Activated CD4-positive, alpha-beta T cell treated with anti-CD3 and anti-CD28 coated beads for 4 hours (primary cell): ENCODE measurements around the gene TRA2A.
"Not testable (repeated sequence)": the region's sequence is repeated elsewhere in the genome, so short reads cannot be mapped to it uniquely, and the experiment has no call there.

Experiments
- DNase-seq, 2 donors: peaks; one replicate each; pipeline ENCODE4 v3.0.0-alpha.2; 2020

Gene TRA2A

DNA sequence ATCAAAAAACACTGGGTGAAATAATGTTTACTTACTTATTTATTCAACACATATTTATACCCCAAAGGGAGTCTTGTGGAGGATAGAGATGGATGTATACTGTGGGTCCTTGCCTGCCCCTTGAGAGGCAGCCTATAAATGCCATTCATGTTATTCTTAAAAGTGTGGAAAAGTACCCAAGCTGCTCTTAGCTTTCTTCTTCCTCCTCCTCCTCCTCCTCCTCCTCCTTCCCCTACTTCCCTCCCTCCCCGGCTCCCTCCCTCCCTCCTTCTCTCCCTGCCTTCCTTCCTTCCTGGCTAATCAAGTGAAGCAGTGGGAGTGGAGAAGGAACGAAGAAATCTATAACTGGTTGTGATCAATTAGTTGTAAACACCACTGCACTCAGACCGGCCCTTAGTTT lies 40.3 kb downstream of the TRA2A start:
- no peak for DNase-seq

DNA sequence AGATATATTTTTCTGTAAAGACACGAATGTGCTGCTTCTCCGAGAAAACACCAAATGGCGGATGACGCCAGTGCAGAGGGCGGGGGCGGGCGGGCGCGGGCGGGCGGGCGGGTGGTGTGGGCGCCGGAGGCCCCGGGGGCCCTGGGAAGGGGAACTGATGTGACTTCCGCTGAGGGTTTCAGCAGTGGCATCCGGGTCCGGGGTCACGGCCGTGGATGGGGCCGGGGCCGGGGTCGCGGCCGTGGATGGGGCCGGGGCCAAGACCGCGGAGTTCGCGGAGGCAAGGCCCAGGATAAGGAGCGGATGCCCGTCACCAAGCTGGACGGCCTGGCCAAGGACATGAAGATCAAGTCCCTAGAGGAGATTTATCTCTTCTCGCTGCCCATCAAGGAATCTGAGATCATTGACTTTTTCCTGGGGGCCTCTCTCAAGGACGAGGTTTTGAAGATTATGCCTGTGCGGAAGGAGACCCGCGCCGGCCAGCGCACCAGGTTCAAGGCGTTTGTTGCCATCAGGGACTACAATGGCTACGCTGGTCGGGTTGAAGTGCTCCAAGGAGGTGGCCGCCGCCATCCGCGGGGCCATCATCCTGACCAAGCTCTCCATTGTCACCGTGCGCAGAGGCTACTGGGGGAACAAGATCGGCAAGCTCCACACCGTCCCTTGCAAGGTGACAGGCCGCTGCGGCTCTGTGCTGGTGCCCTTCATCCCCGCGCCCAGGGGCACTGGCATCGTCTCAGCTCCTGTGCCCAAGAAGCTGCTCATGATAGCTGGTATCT lies 41.2 kb downstream of the TRA2A start:
- DNase-seq = peak; percentile 57 to 58

DNA sequence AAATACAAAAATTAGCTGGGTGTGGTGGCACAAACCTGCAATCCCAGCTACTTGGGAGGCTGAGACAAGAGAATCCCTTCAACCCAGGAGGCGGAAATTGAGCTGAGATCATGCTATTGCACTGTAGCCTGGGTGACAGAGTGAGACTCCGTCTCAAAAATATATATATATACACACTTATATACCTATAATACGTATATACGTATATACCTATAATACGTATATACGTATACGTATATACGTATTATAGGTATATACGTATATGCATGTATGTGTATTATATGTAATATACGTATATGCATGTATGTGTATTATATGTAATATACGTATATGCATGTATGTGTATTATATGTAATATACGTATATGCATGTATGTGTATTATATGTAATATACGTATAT lies 43.1 kb downstream of the TRA2A start:
- DNase-seq = not testable (repeated sequence)

DNA sequence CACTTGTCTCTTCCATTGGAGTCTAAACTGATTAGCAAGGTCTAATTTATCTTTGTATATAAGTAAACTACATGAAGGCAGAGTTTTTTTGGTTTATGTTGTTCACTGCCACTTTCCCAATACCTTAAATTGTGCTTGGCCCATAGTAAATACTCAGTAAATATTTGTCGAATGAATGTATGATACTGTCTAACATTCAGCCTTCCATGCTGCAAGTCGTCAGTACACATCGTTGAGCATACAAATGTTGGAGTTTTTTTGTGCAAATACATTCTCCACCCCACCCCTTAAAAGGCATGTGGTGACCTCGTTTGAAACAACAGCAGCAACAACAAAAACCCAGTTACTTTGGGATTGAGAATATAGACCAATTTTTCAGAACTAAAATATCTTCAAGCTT lies 44.1 kb downstream of the TRA2A start:
- DNase-seq = no peak

DNA sequence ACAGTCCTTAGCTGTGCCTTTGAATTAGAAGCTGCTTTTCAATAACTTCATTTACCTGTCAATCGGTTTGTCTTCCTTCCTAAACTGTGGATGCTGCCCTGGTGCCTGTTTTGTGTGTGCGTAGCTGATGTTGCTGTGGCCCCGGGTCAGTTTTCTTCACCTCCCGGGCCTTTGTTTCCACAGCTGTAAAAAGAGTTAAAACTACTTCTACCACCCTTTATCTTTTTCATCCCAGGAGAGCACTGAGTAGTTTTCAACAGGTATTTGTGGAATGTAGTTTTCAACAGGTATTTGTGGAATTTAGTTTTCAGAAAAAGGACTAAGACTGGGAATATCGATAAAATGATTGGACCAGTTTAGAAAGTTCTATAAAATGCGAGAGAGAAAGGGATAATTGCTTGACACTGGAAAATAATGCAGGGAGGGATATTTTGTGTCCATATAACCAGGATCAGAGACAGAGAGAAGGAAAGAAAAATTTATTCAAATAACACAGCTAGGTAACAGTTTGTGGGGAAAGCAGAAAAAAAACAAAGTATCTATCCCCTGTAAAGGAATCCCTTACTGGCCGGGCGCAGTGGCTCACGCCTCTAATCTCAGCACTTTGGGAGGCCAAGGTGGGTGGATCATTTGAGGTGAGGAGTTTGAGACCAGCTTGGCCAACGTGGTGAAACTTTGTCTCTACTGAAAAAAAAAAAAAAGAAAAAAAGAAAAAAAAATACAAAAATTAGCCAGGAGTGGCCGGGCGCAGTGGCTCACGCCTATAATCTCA lies 45.6 kb downstream of the TRA2A start:
- DNase-seq = no peak

DNA sequence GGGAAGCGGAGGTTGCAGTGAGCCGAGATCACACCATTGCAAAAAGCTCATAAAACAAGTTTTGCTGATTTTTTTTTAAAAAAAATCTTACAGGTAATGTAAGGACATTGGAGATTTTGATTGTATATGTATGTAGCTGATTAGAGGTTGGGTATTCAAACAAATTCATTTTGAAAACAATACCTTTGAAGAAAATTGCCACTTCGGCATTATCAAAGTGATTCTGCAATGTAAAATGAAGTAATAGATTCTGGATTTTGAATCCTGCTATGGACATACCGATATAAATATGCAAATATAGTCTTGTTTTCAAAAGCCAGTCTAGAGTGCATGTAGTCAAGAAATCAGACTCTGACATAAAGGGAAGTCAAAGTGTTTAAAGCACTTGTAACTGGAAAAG lies 49.1 kb downstream of the TRA2A start:
- no peak for DNase-seq

DNA sequence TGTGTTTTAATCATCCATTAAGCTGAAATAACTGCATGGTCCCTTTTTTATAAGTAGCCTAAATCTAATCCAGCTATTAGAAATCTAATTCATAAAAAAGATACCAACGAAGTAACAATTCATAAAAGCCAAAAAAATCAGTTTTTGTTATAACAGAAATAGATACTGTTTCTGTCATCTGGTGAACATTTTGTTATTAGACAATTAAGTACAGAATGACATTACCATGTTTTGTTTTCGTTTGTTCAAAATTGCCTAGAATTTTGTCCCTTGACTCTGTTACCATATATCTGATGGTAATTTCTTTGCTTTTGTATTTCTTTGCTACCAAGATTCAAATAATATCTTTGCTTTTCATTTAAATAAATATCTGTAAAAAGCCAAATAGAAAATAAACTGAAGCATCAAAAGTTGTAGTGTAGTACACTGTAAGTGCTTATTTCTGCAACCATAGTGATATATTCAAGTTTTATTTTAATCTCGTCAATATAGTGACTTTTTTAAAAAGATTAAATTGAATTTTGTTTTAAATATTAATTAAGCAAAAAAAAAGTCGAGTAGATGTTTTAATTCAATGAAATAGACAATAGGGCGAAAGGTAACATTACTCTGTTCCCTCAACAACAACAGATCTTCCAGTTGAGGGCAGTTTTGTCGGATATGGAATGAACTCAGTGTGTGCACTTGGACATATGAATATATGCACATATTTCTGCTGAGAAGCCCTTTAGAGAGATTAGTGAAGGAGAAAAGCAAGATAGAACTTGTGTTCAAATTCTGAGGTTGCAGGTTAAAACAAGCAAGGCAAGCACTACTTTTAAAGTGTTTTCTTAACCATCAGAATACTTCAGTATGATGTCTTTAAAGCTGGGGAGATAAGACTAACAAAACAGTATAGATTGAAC lies 53.6 kb downstream of the TRA2A start:
- no peak for DNase-seq

DNA sequence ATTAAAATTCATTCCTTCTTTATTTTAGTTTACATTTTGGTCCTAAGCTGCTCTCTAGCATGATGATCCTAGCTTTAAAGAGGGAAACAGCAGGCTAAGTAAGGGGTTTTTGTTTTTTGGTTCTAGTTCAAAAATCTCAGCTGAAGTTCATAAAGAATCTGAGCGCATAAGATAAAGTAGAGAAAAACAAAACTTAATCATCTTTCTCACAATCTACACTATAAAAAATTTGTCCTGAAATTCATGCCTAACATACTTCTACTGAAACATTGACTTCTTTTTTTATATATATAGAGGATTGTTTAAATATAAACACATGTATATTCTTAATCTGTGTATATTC lies 54.7 kb downstream of the TRA2A start:
- no peak for DNase-seq

DNA sequence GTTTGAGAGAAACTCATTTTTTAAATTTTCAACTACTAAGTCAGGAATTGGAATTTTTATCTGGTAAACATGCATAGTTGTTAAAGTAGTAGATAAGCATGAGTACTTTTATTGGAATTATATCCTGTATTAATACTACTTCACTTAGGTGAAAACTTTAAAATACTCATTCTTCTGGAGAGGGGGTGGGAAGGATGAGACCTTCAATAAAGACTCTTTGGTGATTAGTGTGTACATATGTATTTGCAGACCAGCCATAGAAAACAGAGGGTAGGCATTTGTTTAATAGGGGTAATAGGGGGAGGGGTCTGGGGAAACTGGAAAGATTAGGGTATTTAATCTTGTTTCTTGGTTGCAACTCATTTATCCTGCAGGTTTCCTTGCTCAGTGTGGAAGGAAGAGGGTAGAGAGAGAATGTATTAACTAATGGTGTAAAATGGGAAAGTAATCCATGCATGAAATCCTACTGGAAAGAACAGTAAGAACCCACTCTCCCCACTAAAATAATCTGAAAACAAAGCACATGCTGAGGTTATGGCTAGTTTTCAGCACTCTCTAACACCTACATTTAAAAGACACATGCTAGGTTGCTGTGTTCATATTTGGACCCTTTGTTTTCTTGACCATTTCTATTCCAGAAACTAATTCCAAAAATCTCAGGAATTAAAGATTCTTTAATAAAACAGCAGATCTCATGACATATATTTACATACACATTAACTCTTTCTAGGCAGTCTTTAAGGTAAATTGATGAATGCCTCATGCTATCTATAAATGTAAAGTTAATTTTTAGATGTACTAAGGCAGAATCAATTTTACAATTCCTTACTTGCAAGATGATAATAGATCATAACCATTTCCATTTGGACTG lies 55.3 kb downstream of the TRA2A start:
- no peak for DNase-seq

DNA sequence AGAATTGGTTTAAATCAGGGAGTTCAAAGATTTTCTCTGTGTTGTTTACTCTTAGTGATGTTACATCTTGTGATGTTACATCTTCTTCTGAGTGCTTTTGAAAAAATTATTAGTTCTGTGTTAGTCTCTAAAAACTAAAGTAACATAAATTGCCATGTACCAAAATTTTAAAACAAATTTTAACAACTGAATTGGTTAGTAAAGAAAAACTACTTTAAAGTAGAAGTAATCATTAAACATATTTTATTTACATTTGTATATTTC lies 56.3 kb downstream of the TRA2A start:
- no peak for DNase-seq

DNA sequence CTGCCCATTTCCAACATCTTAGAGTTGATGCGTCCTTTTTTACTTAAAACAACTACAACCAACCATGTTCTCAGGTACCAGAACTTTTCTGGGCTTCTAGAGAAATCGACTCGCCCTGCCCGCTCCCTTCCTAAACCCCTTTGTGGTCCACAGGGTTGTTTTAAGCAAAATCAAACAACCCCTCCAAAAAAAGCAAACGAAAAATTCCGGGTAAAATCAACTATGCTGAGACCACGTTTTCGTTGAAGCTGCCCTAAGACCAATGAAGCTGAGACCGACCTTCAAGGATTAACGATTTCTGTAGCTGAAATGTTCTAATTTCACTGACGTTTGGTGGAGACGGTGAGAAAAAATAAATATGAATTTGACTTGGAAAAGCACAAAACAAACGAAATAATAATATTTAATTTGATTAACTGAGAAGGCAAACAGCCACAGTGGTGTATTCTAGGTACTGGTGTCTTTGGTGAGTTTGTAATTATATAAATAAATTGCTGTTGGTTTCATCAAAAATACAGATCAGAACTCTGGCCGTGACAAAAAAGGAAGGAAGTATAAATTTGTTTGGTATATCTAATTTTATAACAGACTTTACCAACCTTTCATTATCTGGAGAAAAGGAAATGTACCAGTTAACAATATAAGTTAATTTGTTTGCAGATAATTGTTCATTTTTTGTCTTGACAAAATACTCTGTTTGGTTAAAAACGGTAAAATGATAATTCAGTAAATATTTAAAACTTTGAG lies 56.8 kb downstream of the TRA2A start:
- DNase-seq = no peak

DNA sequence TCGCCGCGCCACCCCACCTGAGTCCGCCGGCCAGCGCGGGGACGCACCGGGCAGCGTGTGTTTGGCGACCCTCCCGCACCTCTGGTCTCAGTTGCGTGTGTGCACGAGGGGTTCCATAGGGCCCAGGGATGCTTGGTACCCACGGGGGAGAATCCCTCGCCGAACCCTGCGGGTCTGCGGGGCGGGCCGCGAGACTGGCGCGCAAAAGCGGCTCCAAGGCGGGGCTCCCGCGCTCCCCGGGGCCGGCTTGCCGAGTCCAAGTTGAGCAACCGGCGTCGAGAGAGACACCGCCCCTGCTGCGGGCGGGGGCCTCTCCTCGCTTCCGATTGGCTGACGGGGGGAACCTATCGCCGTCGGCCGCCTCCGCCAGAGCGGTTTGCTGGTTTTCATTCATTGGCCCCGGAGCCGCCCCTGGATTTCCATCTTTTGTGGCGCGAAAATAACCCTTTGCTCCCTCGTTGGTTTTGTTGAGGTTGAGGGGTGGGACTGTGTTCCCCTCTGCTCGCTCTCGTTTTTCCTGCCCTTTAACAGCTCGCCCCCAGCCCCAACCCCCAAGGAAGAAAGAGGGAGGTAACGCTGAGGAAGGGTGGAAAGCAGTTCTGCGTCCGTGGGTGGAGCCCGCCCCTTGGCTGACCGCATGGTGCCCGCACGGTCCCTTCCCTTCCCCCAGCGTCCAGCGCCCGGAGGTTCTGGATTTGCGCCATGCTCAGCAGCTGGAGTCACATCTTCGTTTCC lies 57.5 kb downstream of the TRA2A start:
- peak; percentile 28 to 36 for DNase-seq

DNA sequence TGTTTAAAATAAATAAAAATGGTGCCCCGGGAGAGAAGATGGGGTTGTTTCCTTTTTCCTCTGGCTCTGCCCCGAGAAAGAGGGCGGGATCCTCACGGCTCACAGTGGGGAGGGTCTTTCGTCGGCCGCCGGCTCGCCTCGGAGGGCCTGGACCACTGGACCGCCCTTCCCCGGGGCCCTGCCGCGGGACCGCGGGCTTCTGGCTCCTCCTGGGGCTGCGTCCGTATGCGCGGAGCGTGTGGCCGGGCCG lies 58.0 kb downstream of the TRA2A start:
- DNase-seq = no peak

DNA sequence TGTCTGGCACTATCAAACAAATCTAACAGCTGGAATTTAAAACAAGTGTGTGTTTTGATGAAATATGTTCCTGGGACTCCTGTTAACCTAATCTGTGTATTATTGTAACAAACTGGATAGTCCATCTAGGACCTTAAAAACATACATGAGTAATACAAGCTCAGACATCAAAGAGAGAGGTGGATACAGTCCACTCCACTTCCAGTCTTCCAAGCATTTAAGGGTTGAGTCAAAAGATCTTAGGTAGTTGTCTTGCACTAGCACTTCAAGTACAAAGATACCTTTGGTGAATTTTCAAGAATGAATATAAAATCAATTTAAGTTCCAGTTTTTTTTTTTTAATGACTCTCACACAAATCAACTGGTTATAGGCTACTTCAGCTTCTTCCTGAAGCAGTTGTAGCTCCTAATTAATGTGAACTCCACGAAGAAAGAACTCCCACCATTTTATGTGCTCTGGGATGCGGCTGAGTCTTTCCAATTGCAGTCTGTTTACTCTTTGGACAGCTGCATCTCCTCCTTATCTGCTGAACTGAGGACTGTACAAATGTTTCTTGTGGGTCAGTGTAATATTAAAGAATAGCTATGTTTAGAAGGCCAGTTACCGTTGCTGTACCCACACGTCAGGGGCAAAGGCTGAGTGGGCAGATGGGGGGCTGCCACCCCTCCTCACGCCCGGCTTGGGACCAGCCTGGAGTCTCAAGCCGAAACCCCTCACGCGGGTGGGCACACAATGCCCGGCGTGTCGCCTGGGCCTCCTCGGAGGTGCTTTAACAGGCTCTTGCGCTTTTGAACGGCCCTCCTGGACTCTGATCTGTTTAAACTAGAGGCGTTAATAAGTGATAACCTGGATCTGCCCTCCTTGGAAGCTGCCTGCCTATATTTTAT lies 58.6 kb downstream of the TRA2A start:
- DNase-seq = no peak

DNA sequence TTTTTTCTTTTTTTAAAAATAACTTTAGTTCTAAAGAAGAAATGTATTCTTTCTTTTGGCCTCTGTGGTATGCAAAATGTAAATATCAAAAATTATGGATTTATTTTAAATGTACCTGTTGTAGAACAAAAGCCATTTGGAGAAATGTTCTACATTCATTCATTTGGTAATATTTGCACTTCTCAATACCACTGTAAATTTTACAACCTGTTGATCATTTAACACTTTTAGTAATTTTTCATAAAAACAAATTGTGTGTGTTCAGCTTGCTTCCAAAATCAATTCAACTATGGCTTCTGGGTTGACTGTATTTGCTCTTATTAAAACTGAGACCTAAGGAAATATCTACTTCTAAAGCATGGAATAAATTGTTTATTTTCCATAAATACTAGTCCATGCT lies 59.2 kb downstream of the TRA2A start:
- DNase-seq = no peak

DNA sequence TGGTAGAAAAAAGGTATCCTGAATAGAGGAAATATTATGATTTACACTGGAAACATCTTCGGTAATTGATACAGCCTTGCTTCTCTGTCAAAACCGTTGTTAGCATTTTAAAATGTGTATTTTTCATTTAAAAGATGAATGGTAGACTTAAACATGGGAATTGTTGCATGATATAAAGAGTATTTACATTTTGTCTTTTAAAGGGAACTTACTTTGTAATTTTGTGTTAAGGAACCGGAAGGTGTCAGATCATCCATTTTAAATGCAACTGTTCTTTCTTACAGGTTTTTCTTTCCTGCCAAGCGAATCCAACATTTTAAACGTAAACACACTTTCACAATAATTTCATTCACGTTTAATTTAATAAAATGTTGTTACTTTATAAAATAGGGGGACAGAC lies 59.7 kb downstream of the TRA2A start:
- no peak for DNase-seq

DNA sequence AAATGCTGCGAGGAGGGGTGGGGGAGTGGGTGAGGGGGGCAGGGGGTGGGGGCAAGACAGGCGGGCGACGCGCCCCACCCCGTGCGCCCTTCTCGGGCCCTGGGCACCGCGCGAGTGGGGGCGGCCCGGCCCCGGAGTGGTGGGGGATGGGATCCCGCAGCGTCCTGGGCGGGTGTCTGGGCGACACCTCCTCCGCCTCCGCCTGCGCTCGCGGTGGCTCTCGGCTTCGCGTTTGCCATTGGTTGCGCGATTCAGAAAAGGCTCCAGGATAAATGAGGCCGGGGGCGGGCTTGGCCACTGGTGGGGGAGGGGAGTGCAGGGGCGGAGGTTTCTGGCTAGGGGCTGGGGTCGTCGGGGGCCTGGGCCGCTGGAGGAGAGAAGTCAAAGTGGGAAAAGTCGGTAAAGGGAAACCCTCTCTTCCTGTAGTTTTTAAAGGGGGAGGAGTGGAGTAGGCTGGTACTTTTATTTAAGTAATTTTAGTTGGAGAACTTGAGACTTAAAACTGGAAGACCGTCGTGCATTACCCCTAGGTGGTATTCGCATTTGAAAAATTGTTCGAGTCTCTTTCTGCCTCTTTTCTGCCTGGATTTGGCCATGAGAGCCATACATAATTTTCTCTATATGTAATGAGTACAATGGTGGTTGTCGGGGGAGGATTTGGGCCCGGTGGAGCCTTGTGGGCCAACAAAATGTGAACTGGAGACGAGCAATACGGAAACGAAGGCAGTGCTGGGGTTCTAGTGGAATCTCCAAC lies 60.5 kb downstream of the TRA2A start:
- peak in 1 of 2 donors; percentile 31 for DNase-seq

DNA sequence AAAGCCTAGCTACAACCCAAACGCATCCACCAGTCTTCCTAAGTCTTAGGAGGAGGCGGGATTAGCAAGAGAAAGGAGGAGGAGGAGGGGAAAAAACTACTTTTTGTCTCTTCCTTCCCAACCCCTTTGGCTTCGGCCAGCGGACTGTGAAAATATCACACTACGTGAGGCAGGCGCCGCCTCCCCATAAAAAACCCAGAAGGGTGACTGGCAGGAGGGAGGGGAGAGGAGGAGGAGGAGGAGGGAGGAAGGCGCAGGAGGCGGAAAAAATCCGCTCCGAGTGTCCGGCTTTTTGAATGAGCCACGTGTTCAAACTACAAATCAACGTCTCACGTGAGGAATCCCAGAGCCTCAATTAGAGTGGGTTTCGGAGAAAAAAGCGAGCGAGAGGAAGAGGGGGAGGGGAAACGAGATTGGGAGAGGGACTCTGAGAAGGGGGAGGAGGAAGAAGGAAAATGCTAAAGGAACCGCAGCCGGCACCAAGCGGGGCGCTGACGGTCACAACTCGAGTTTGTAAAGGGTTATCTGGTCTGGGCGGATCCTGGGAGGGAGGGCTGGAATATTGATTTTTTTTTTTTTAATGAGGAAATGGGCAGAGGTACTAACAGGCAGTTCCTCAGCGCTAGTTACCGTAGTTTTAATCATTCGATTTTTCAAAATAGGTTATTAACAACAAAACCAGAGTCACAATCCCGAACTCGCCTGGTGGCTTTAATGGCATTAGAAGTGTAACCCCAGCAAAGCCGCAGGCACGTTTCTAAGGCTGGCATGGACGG lies 61.3 kb downstream of the TRA2A start, which contains the start of gene IGF2BP3:
TSS of gene IGF2BP3 (minus strand) at position 162 of the 776 bp plus-strand sequence. CDS start 381 bp downstream, outside the sequence.
- peak; percentile 22 to 34 for DNase-seq

DNA sequence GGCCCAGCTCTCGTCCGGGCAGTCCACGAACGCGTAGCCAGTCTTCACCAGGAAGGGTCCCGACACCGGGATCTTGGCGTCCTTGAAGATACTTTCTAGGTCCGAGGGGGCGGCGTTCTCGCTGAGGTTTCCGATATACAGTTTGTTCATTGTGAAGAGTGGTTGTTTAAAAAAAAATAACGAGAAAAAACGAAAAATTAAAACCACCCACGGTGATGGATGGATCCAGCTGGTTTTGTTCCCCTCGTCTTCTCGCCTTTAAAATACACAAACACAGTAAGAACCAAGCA lies 61.9 kb downstream of the TRA2A start:
- no peak for DNase-seq
